HEK293 (cell line): ENCODE results near the gene SMURF2.

Source experiments
- CTCF ChIA-PET: fragments of 350-600 bp; formaldehyde crosslinking; extraction: SDS; loops from one replicate; lab custom pipeline; 2021; ENCODE audit warnings: antibody characterized with exemption; lab: Yijun Ruan, JAX
- POLR2A ChIA-PET: fragments of 300-600 bp; formaldehyde crosslinking; extraction: SDS; loops from one replicate; lab custom pipeline; 2020; ENCODE audit warnings: antibody characterized with exemption, inconsistent platforms; lab: Yijun Ruan, JAX
- H3K27ac ChIP-seq: fragments of 200-500 bp; sonication (Bioruptor generic); 2 replicates; pipeline ENCODE4 v1.5.1; 2014; ENCODE audit warnings: low read depth, low read length, control low read depth, inconsistent platforms; ENCODE audit errors: extremely low read depth
- H3K36me3 ChIP-seq, 2 experiments: fragments of 200-500 bp in 1 of 2; sonication (Bioruptor generic) in 1 of 2; 1 replicate in 1 of 2; 2 replicates in 1 of 2; pipeline ENCODE4 v1.5.1; 2014 to 2017; ENCODE audit warnings: inconsistent platforms in 2 of 2, low read length in 2 of 2; ENCODE audit not compliant: control insufficient read depth in 2 of 2, insufficient read depth in 1 of 2
- H3K4me1 ChIP-seq: fragments of 200-500 bp; sonication (Bioruptor generic); 2 replicates; pipeline ENCODE4 v1.5.1; 2014; ENCODE audit warnings: mild to moderate bottlenecking, low read length, inconsistent platforms; ENCODE audit not compliant: control insufficient read depth, insufficient read depth
- H3K4me3 ChIP-seq: 2 replicates; pipeline ENCODE4 v1.5.1; 2011; ENCODE audit warnings: low read depth, mild to moderate bottlenecking, control low read depth, low read length, moderate library complexity
- H3K9me3 ChIP-seq: fragments of 200-500 bp; sonication (Bioruptor generic); 2 replicates; pipeline ENCODE4 v1.5.1; 2014; ENCODE audit warnings: low read depth, low read length, inconsistent platforms; ENCODE audit not compliant: control insufficient read depth, insufficient read depth
- BCL11B ChIP-seq: fragments of 450-650 bp; formaldehyde crosslinking; IDR thresholded peaks from 2 replicates; pipeline ENCODE4 v1.5.1; 2016; ENCODE audit warnings: low read depth, missing biosample characterization, missing genetic modification characterization
- ELK4 ChIP-seq: IDR thresholded peaks from 2 replicates; pipeline ENCODE4 v1.6.1; 2011; ENCODE audit warnings: mild to moderate bottlenecking, low read depth, low read length, borderline replicate concordance
- GLI2 ChIP-seq: fragments of 450-650 bp; formaldehyde crosslinking; IDR thresholded peaks from 2 replicates; pipeline ENCODE4; 2017; ENCODE audit warnings: missing biosample characterization, missing genetic modification characterization, low read depth, borderline replicate concordance
- GLIS1 ChIP-seq: fragments of 450-650 bp; formaldehyde crosslinking; IDR thresholded peaks from 2 replicates; pipeline ENCODE4 v1.5.1; 2016; ENCODE audit warnings: missing biosample characterization, missing genetic modification characterization
- GLIS2 ChIP-seq: fragments of 450-650 bp; formaldehyde crosslinking; IDR thresholded peaks from 2 replicates; pipeline ENCODE4 v1.5.1; 2016; ENCODE audit warnings: missing biosample characterization, missing genetic modification characterization
- KLF16 ChIP-seq: fragments of 450-650 bp; formaldehyde crosslinking; IDR thresholded peaks from 2 replicates; pipeline ENCODE4 v1.5.1; 2017; ENCODE audit warnings: missing biosample characterization, missing genetic modification characterization
- OVOL3 ChIP-seq: fragments of 450-650 bp; formaldehyde crosslinking; IDR thresholded peaks from 2 replicates; pipeline ENCODE4 v1.5.1; 2016; ENCODE audit warnings: missing biosample characterization, missing genetic modification characterization
- SP7 ChIP-seq: fragments of 450-650 bp; formaldehyde crosslinking; IDR thresholded peaks from 2 replicates; pipeline ENCODE4 v1.5.1; 2016; ENCODE audit warnings: missing biosample characterization, missing genetic modification characterization
- ZBTB10 ChIP-seq: fragments of 450-650 bp; formaldehyde crosslinking; IDR thresholded peaks from 2 replicates; pipeline ENCODE4 v1.5.1; 2016; ENCODE audit warnings: missing biosample characterization, missing genetic modification characterization
- ZBTB6 ChIP-seq: fragments of 450-650 bp; formaldehyde crosslinking; IDR thresholded peaks from 2 replicates; pipeline ENCODE4 v1.5.1; 2017; ENCODE audit warnings: missing biosample characterization, missing genetic modification characterization
- ZIC2 ChIP-seq: fragments of 450-650 bp; formaldehyde crosslinking; IDR thresholded peaks from 2 replicates; pipeline ENCODE4 v1.5.1; 2016; ENCODE audit warnings: missing biosample characterization, missing genetic modification characterization
- ZNF132 ChIP-seq: fragments of 450-650 bp; formaldehyde crosslinking; IDR thresholded peaks from 2 replicates; pipeline ENCODE4 v1.5.1; 2017; ENCODE audit warnings: missing biosample characterization, missing genetic modification characterization, borderline replicate concordance
- ZNF175 ChIP-seq: fragments of 450-650 bp; formaldehyde crosslinking; IDR thresholded peaks from 2 replicates; pipeline ENCODE4 v1.5.1; 2016; ENCODE audit warnings: missing biosample characterization, missing genetic modification characterization
- ZNF24 ChIP-seq: fragments of 450-650 bp; formaldehyde crosslinking; IDR thresholded peaks from 2 replicates; pipeline ENCODE4 v1.5.1; 2016; ENCODE audit warnings: missing biosample characterization, missing genetic modification characterization
- ZNF302 ChIP-seq: fragments of 450-650 bp; formaldehyde crosslinking; IDR thresholded peaks from 2 replicates; pipeline ENCODE4 v1.5.1; 2016; ENCODE audit warnings: missing biosample characterization, missing genetic modification characterization, low read depth
- ZNF324 ChIP-seq: fragments of 450-650 bp; formaldehyde crosslinking; IDR thresholded peaks from 2 replicates; pipeline ENCODE4 v1.5.1; 2016; ENCODE audit warnings: missing biosample characterization, missing genetic modification characterization
- ZNF473 ChIP-seq: fragments of 450-650 bp; formaldehyde crosslinking; IDR thresholded peaks from 2 replicates; pipeline ENCODE4 v1.5.1; 2017; ENCODE audit warnings: missing biosample characterization, missing genetic modification characterization
- ZNF501 ChIP-seq: fragments of 450-650 bp; formaldehyde crosslinking; IDR thresholded peaks from 2 replicates; pipeline ENCODE4 v1.5.1; 2016; ENCODE audit warnings: missing biosample characterization, missing genetic modification characterization
- ZNF514 ChIP-seq: fragments of 450-650 bp; formaldehyde crosslinking; IDR thresholded peaks from 2 replicates; pipeline ENCODE4 v1.5.1; 2016; ENCODE audit warnings: missing biosample characterization, missing genetic modification characterization
- ZNF610 ChIP-seq: fragments of 450-650 bp; formaldehyde crosslinking; IDR thresholded peaks from 2 replicates; pipeline ENCODE4 v1.5.1; 2016; ENCODE audit warnings: missing biosample characterization, missing genetic modification characterization, borderline replicate concordance
- ZNF843 ChIP-seq: fragments of 450-650 bp; formaldehyde crosslinking; IDR thresholded peaks from 2 replicates; pipeline ENCODE4 v1.5.1; 2016; ENCODE audit warnings: missing biosample characterization, missing genetic modification characterization

Gene SMURF2

GRCh38 chr17:64546716-64547115 lies 115.4 kb downstream of the SMURF2 start:
- ChIA-PET CTCF (no interaction called here), POLR2A (no interaction called here)
- Histone ChIP-seq H3K4me1 (no peaks in the 10 kb centered on the region), H3K27ac (no peak overlapping the region), H3K36me3 (peaks cover 21 to 83% of the 10 kb centered on the region in 2 experiments), H3K9me3 (no peaks in the 10 kb centered on the region), H3K4me3 (no peak overlapping the region)
- TF ChIP-seq ZNF843 = no peak
- TF ChIP-seq ZNF175 = no peak

GRCh38 chr17:64544742-64545141 lies 117.4 kb downstream of the SMURF2 start:
- CTCF ChIA-PET = interaction anchor here (0.6 to 1.6 kb wide), 5 partner anchors 11 to 125 kb away, joined by 3 to 8 read pairs (median 3); no protein-coding TSS in a partner anchor
- no peaks in the 10 kb centered on the region for H3K4me1 ChIP-seq

More at GRCh38 chr17:64544742-64545141, 117.4 kb downstream of the SMURF2 start:
- POLR2A ChIA-PET = interaction anchor here (0.7 kb wide), 1 partner anchor 38 kb away, joined by 4 read pairs; the partner anchor contains the start of gene DDX5
- peaks cover 19 to 79% of the 10 kb centered on the region in 2 experiments for H3K36me3 ChIP-seq
- H3K9me3 ChIP-seq = no peaks in the 10 kb centered on the region
- no peak overlapping the region for H3K4me3 ChIP-seq
- TF ChIP-seq GLIS1 (tag by site-specific recombination) = no peak
- no peak for TF ChIP-seq ZNF324 (tag by site-specific recombination)
- TF ChIP-seq ZNF302 (tag by site-specific recombination) = no peak
- no peak for TF ChIP-seq ZBTB10 (tag by site-specific recombination)
- no peak for TF ChIP-seq ZNF132
- TF ChIP-seq GLIS2 = no peak
- TF ChIP-seq ZNF514 (tag by site-specific recombination) = no peak
- TF ChIP-seq SP7 = no peak
- no peak for TF ChIP-seq ZNF473 (tag by site-specific recombination)
- TF ChIP-seq ELK4 = no peak
- TF ChIP-seq GLI2 (tag by site-specific recombination) = no peak
- TF ChIP-seq ZBTB6 (tag by site-specific recombination) = no peak
- no peak for TF ChIP-seq ZNF610
- TF ChIP-seq KLF16 = no peak
- TF ChIP-seq ZIC2 (tag by site-specific recombination) = no peak
- no peak for TF ChIP-seq OVOL3 (tag by site-specific recombination)
- TF ChIP-seq ZNF175 = no peak
- no peak for TF ChIP-seq ZNF501 (tag by site-specific recombination)
- no peak for TF ChIP-seq ZNF24 (tag by site-specific recombination)
- no peak for TF ChIP-seq BCL11B (tag by site-specific recombination)
- H3K27ac ChIP-seq = no peak overlapping the region
